ENCODE data around the gene PCCA.
A peak's percentile ranks its signal among the peaks of the same experiment; 100 is the strongest.

PCCA gene

DNA sequence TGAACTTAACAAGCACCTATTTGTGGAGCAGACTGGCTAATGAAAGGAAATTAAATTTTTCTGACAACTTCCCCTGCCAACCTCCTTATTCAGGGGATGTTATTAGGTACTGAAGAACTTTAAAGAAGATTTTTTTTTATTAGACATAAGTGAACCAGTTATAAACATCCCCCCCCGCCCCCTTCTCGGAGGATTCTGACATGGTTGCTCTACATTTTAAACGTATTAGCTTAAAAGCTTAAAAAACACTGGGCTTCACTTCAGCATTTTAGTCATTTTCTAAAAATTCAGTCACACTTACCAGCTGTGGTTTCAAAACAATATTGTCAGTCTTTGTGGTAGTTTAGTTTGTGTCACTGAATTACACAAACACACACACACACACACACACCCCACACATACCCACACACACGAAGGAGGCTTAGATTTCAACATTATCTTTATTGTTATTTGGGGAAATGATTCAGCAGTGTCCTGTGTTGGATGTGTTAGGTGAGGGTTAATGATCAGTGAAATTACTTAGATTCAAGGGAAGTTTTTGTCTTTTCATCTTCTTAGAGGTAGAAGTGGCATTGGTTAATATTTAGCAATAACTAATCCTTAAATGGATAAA is 145.7 kb downstream of the PCCA start:
- TF ChIP-seq EZH2phosphoT487 (IDR thresholded peaks at IDR 0.05; ENCODE audit: low read depth): no peak
- TF ChIP-seq, protein P1, sequence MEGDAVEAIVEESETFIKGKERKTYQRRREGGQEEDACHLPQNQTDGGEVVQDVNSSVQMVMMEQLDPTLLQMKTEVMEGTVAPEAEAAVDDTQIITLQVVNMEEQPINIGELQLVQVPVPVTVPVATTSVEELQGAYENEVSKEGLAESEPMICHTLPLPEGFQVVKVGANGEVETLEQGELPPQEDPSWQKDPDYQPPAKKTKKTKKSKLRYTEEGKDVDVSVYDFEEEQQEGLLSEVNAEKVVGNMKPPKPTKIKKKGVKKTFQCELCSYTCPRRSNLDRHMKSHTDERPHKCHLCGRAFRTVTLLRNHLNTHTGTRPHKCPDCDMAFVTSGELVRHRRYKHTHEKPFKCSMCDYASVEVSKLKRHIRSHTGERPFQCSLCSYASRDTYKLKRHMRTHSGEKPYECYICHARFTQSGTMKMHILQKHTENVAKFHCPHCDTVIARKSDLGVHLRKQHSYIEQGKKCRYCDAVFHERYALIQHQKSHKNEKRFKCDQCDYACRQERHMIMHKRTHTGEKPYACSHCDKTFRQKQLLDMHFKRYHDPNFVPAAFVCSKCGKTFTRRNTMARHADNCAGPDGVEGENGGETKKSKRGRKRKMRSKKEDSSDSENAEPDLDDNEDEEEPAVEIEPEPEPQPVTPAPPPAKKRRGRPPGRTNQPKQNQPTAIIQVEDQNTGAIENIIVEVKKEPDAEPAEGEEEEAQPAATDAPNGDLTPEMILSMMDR (IDR thresholded peaks at IDR 0.05; ENCODE audit: low read depth, low read length): no peak
- H3K4me2 ChIP-seq (ENCODE audit: low read length): peak overlapping the region; percentile 78
- peaks cover 18% of the 10 kb centered on the region for H3K4me1 ChIP-seq (ENCODE audit: low read length)
- no peaks in the 10 kb centered on the region for H3K27me3 ChIP-seq (ENCODE audit: low read depth, low read length)
- no peaks in the 10 kb centered on the region for H3K36me3 ChIP-seq (replicated peaks; ENCODE audit: low read depth, low read length)
- no peak overlapping the region for H3K27ac ChIP-seq (ENCODE audit: low read length)
- H3K79me2 ChIP-seq (ENCODE audit: low read length): no peaks in the 10 kb centered on the region
- H2AFZ ChIP-seq (ENCODE audit: low read depth, low read length): no peak overlapping the region
- H4K20me1 ChIP-seq (ENCODE audit: insufficient read depth, low read length): no peaks in the 10 kb centered on the region
- H3K9ac ChIP-seq (ENCODE audit: low read length): peak overlapping the region; percentile 52; the same call in 1 of the 2 replicates
- H3K9me3 ChIP-seq (ENCODE audit: insufficient read depth, low read length): no peaks in the 10 kb centered on the region
- peak overlapping the region; percentile 71; the same call in 1 of the 2 replicates for H3K4me3 ChIP-seq (ENCODE audit: low read length)

DNA sequence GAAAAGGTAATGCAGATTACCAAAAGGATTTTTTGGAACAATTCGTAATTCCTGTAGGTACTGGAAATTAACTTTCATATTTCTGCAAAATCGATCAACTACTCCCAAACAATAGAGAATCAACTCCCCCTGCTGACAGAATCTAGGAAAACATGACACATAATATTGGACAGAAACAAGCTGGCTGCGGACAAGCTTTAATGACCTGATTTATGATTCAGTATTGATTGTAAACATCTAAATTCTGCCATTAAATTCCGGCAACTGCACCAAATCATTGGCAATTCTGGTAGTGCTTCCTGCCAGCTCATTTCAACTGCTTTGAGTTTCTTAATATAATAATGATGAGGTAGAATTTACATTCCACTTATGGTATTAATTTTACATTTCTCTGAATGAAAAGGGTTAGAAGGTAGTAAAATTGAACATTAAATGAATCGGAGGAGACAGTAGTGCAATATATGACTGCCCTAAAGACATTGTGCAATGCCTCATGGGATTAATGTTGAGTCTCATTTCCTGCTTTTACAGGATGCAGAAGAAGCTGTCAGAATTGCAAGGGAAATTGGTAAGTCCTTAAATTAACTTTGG is 146.5 kb downstream of the PCCA start:
- Histone ChIP-seq H4K20me1 (ENCODE audit: insufficient read depth, low read length) (no peaks in the 10 kb centered on the region), H3K9me3 (ENCODE audit: insufficient read depth, low read length) (no peaks in the 10 kb centered on the region), H3K27me3 (ENCODE audit: low read depth, low read length) (no peaks in the 10 kb centered on the region), H3K36me3 (replicated peaks; ENCODE audit: low read depth, low read length) (no peaks in the 10 kb centered on the region), H3K9ac (ENCODE audit: low read length) (peak overlapping the region; percentile 52), H3K27ac (ENCODE audit: low read length) (peak overlapping the region; percentile 16; the same call in 1 of the 2 replicates), H3K4me2 (ENCODE audit: low read length) (peak overlapping the region; percentile 78), H3K4me1 (ENCODE audit: low read length) (peaks cover 18% of the 10 kb centered on the region), H2AFZ (ENCODE audit: low read depth, low read length) (peak overlapping the region; percentile 62), H3K4me3 (ENCODE audit: low read length) (peak overlapping the region; percentile 71), H3K79me2 (ENCODE audit: low read length) (no peaks in the 10 kb centered on the region)
- TF ChIP-seq, protein P1 (IDR thresholded peaks at IDR 0.05; ENCODE audit: low read depth, low read length): peak; percentile 87
- TF ChIP-seq EZH2phosphoT487 (IDR thresholded peaks at IDR 0.05; ENCODE audit: low read depth): no peak

DNA sequence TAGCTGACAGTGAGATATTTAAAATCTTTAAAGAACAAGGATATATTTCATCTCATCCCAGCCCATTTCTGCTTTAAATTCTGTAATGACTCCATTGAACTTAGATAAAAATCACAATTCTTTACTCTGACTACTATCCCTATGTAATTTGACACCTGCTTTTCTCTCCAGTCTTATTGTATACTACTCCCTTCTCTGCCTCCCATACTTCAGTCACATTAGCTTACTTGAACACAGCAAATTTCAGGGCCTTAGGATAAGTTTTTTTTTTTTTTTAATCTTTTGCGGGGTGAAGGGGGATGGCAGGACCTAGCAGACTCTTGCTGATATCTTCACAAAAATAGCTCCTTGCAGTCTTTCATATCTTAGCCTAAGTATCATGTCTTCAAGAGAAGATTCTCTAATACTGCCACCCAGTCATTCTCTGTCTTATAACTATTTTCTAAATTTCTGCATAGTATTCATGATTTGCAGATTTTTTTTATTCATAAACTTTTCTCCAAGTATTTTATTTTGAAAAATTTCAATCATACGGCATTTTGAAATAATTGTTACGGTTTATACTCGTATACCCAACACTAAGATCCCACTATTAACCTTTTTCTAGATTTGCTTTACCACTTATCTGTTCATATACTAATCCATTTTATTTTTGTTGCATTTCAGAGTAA is 151.4 kb downstream of the PCCA start:
- H3K9ac ChIP-seq (ENCODE audit: low read length): no peak overlapping the region
- no peaks in the 10 kb centered on the region for H3K9me3 ChIP-seq (ENCODE audit: insufficient read depth, low read length)
- H4K20me1 ChIP-seq (ENCODE audit: insufficient read depth, low read length): no peaks in the 10 kb centered on the region
- no peaks in the 10 kb centered on the region for H3K36me3 ChIP-seq (replicated peaks; ENCODE audit: low read depth, low read length)
- no peak overlapping the region for H3K27ac ChIP-seq (ENCODE audit: low read length)
- no peaks in the 10 kb centered on the region for H3K27me3 ChIP-seq (ENCODE audit: low read depth, low read length)
- H3K4me1 ChIP-seq (ENCODE audit: low read length): peaks cover 9% of the 10 kb centered on the region
- H3K4me2 ChIP-seq (ENCODE audit: low read length): no peak overlapping the region
- no peaks in the 10 kb centered on the region for H3K79me2 ChIP-seq (ENCODE audit: low read length)
- no peak overlapping the region for H3K4me3 ChIP-seq (ENCODE audit: low read length)
- TF ChIP-seq, protein P1 (IDR thresholded peaks at IDR 0.05; ENCODE audit: low read depth, low read length): no peak
- TF ChIP-seq EZH2phosphoT487 (IDR thresholded peaks at IDR 0.05; ENCODE audit: low read depth): no peak
- H2AFZ ChIP-seq (ENCODE audit: low read depth, low read length): no peak overlapping the region

DNA sequence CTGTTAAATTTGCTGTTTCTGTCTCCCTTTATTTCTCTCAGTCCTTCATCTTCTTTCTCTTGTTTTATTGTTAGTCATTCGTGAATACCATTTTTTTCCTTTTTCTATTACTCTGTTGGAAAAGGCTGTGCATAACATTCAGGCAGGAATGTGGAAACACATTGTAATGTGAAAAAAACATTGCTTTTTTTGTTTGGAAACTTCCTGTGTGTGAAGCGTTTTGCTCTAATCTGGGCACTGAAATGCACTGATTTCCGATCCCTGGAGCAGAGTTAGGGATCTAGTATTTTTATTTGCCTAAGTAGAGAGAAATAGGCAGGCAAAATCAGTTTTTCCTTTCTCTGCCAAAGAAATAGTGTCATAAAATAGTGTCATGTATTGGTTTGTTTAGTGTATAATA is 155.5 kb downstream of the PCCA start:
- no peak overlapping the region for H3K4me3 ChIP-seq (ENCODE audit: low read length)
- no peak overlapping the region for H3K27ac ChIP-seq (ENCODE audit: low read length)
- H3K4me2 ChIP-seq (ENCODE audit: low read length): no peak overlapping the region
- no peak overlapping the region for H2AFZ ChIP-seq (ENCODE audit: low read depth, low read length)
- H3K9me3 ChIP-seq (ENCODE audit: insufficient read depth, low read length): 0 out of 2 replicates have a peak, but pooled peaks cover 3% of the 10 kb centered on the region
- H3K27me3 ChIP-seq (ENCODE audit: low read depth, low read length): no peaks in the 10 kb centered on the region
- H3K79me2 ChIP-seq (ENCODE audit: low read length): no peaks in the 10 kb centered on the region
- H3K4me1 ChIP-seq (ENCODE audit: low read length): no peaks in the 10 kb centered on the region
- H4K20me1 ChIP-seq (ENCODE audit: insufficient read depth, low read length): no peaks in the 10 kb centered on the region
- H3K9ac ChIP-seq (ENCODE audit: low read length): no peak overlapping the region
- peaks cover 3% of the 10 kb centered on the region for H3K36me3 ChIP-seq (replicated peaks; ENCODE audit: low read depth, low read length)
- TF ChIP-seq, protein P1 (IDR thresholded peaks at IDR 0.05; ENCODE audit: low read depth, low read length): no peak
- no peak for TF ChIP-seq EZH2phosphoT487 (IDR thresholded peaks at IDR 0.05; ENCODE audit: low read depth)
